Measurements from ENCODE around the gene WDR73. TPM values are rescaled to one million over a fixed set of nuclear protein-coding genes. Genes with fewer than 3 reads are reported as not detected.

The WDR73 gene
- total RNA-seq, 1 experiment from 2014 or later, result 35.6 TPM

DNA sequence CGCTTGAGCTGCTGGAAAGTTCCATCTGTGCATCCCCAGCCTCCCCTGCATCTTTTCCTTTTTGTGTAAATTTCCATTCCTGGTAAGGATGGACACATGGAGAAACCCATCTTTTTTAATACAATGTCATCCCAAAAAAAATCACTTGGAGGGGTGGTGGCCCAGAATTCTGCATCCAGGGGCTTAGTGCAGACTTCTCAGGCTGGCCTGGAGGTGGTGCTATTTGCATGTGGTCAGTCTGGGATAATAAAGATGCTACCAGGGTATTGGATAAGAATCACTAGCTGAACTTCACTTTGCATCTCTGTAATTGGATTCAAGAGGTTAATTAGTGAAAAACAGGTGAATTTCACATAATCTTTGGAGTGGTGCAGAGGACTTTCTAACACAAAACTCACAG, 55.1 kb downstream of the WDR73 start:
- POLR2A ChIA-PET, result interaction anchor here (0.8 to 1.8 kb wide), 2 partner anchors 20 to 279 kb away, joined by 3 read pairs; no protein-coding TSS in a partner anchor

DNA sequence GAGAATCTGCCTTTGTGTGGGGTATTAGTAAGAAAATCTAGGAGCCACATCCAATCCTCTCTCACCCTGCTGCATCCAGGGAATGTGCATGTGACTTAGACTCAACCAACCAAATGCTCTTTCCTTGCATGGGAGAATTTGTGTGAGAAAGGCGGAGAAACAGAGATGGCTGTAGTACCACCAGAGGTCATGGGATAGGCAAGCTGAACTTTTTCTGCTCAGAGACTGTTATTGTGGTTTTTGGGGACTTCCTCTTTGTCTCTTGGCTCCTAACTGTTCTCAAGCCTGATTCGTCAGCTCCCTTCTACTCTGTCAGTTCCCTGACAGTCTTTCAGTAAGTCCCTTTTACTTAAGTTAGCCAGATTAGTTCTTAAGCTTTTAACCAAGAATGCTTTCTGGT, 55.8 kb downstream of the WDR73 start:
- H3K27me3 ChIP-seq (ENCODE audit: insufficient read depth, low read length), result no peaks in the 10 kb centered on the region
- H4K20me1 ChIP-seq (ENCODE audit: insufficient read depth), result no peaks in the 10 kb centered on the region
- H3K9me3 ChIP-seq (ENCODE audit: control insufficient read depth in 1 of 2, insufficient read depth in 1 of 2, low read depth in 1 of 2, low read length in 2 of 2), result no peaks in the 10 kb centered on the region
- H3K27ac ChIP-seq (ENCODE audit: low read depth, low read length), result no peak overlapping the region
- ChIA-PET POLR2A (interaction anchor here (1.8 kb wide), 1 partner anchor 280 kb away, joined by 3 read pairs; no protein-coding TSS in a partner anchor), CTCF (interaction anchor here (0.8 to 1.7 kb wide), 7 partner anchors 10 to 407 kb away, joined by 3 to 12 read pairs (median 3); no protein-coding TSS in a partner anchor), RAD21 (ENCODE audit: low non-redundant PET in 1 of 2, low total read pairs in 2 of 2, uncharacterized antibody in 2 of 2, unreplicated experiment in 2 of 2) (no interaction called here)
- peaks cover 7% of the 10 kb centered on the region; the same call in 1 of the 2 replicates for H3K79me2 ChIP-seq (ENCODE audit: insufficient read depth, low read length)
- DNase-seq (ENCODE audit: low read depth, low spot score) (no peak), ATAC-seq (no peak)
- H3K9me2 ChIP-seq (ENCODE audit: insufficient read depth), result no peaks in the 10 kb centered on the region
- intact Hi-C loops (cut with micrococcal nuclease), result loop anchor here (2.0 to 10.0 kb wide), 4 partner anchors 34 to 449 kb away; no protein-coding TSS in a partner anchor
- H3K9ac ChIP-seq (ENCODE audit: low read length), result no peak overlapping the region
- peaks cover 2 to 11% of the 10 kb centered on the region in 2 experiments for H3K4me1 ChIP-seq (ENCODE audit: control insufficient read depth in 1 of 2, insufficient read depth in 2 of 2, low read length in 2 of 2)
- H2AFZ ChIP-seq (ENCODE audit: low read depth, low read length, poor library complexity, severe bottlenecking), result no peak overlapping the region
- H3K36me3 ChIP-seq (ENCODE audit: control insufficient read depth in 1 of 2, insufficient read depth in 2 of 2, low read length in 2 of 2), result no peaks in the 10 kb centered on the region
- no peak overlapping the region for H3K4me2 ChIP-seq (ENCODE audit: low read length)
- BruUV-seq (replicated peaks), result no TSS peak
- H3K4me3 ChIP-seq (replicated peaks in 1 of 2; ENCODE audit: low read depth in 1 of 2, low read length in 2 of 2), result no peak overlapping the region
- TF ChIP-seq SP1 (IDR thresholded peaks at IDR 0.05; ENCODE audit: low read depth) (no peak), POLR2A (IDR thresholded peaks at IDR 0.05; ENCODE audit: borderline replicate concordance, extremely low read depth, insufficient read depth, insufficient read length) (no peak), FOSL1 (IDR thresholded peaks at IDR 0.05; ENCODE audit: low read depth) (no peak), ZFX (IDR thresholded peaks at IDR 0.05) (no peak), ELF1 (IDR thresholded peaks at IDR 0.05; ENCODE audit: borderline replicate concordance, low read depth) (no peak), EZH2 (IDR thresholded peaks at IDR 0.05) (no peak), POLR2AphosphoS5 (IDR thresholded peaks at IDR 0.05; ENCODE audit: low read depth, low read length) (no peak), SRF (IDR thresholded peaks at IDR 0.05; ENCODE audit: low read depth) (no peak)

More for the DNA sequence above, 55.1 kb downstream of the WDR73 start:
- peaks cover 7% of the 10 kb centered on the region; the same call in 1 of the 2 replicates for H3K79me2 ChIP-seq (ENCODE audit: insufficient read depth, low read length)
- H3K27ac ChIP-seq (ENCODE audit: low read depth, low read length), result no peak overlapping the region
- ATAC-seq (peak; percentile 25; the same call in 1 of the 2 replicates), DNase-seq (ENCODE audit: low read depth, low spot score) (peak; percentile 44)
- H3K9me3 ChIP-seq (ENCODE audit: control insufficient read depth in 1 of 2, insufficient read depth in 1 of 2, low read depth in 1 of 2, low read length in 2 of 2), result no peaks in the 10 kb centered on the region
- peaks cover 0 to under 1% of the 10 kb centered on the region in 2 experiments; a peak in 1 of 4 replicates for H3K36me3 ChIP-seq (ENCODE audit: control insufficient read depth in 1 of 2, insufficient read depth in 2 of 2, low read length in 2 of 2)
- CTCF ChIA-PET, result interaction anchor here (0.6 to 1.7 kb wide), 12 partner anchors 11 to 445 kb away, joined by 3 to 12 read pairs (median 4); no protein-coding TSS in a partner anchor
- peaks cover 2 to 11% of the 10 kb centered on the region in 2 experiments for H3K4me1 ChIP-seq (ENCODE audit: control insufficient read depth in 1 of 2, insufficient read depth in 2 of 2, low read length in 2 of 2)
- intact Hi-C loops (cut with micrococcal nuclease), result loop anchor here (2.0 to 10.0 kb wide), 4 partner anchors 33 to 448 kb away; no protein-coding TSS in a partner anchor
- BruUV-seq (replicated peaks), result no TSS peak
- RAD21 ChIA-PET (ENCODE audit: low non-redundant PET in 1 of 2, low total read pairs in 2 of 2, uncharacterized antibody in 2 of 2, unreplicated experiment in 2 of 2), result interaction anchor here (0.6 kb wide), 2 partner anchors 28 to 109 kb away, joined by 3 to 9 read pairs; no protein-coding TSS in a partner anchor
- H4K20me1 ChIP-seq (ENCODE audit: insufficient read depth), result no peaks in the 10 kb centered on the region
- TF ChIP-seq, protein P1, sequence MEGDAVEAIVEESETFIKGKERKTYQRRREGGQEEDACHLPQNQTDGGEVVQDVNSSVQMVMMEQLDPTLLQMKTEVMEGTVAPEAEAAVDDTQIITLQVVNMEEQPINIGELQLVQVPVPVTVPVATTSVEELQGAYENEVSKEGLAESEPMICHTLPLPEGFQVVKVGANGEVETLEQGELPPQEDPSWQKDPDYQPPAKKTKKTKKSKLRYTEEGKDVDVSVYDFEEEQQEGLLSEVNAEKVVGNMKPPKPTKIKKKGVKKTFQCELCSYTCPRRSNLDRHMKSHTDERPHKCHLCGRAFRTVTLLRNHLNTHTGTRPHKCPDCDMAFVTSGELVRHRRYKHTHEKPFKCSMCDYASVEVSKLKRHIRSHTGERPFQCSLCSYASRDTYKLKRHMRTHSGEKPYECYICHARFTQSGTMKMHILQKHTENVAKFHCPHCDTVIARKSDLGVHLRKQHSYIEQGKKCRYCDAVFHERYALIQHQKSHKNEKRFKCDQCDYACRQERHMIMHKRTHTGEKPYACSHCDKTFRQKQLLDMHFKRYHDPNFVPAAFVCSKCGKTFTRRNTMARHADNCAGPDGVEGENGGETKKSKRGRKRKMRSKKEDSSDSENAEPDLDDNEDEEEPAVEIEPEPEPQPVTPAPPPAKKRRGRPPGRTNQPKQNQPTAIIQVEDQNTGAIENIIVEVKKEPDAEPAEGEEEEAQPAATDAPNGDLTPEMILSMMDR (IDR thresholded peaks at IDR 0.05 in 2 of 3, conservative IDR thresholded peaks at IDR 0.05 in 1 of 3; ENCODE audit: borderline replicate concordance in 1 of 3, insufficient read depth in 1 of 3, low read depth in 2 of 3, low read length in 2 of 3), result peak; percentile 76 to 86 (median 76); a peak in 5 of 6 replicates
- TF ChIP-seq RAD21 (IDR thresholded peaks at IDR 0.05; ENCODE audit: low read depth) (peak; percentile 88), CBX3 (IDR thresholded peaks at IDR 0.05; ENCODE audit: low read depth) (no peak), CEBPB (IDR thresholded peaks at IDR 0.05; ENCODE audit: low read depth) (no peak), EGR1 (IDR thresholded peaks at IDR 0.05; ENCODE audit: low read depth) (no peak), POLR2AphosphoS5 (IDR thresholded peaks at IDR 0.05; ENCODE audit: low read depth, low read length) (no peak)
- H3K4me3 ChIP-seq (replicated peaks in 1 of 2; ENCODE audit: low read depth in 1 of 2, low read length in 2 of 2), result no peak overlapping the region
- H2AFZ ChIP-seq (ENCODE audit: low read depth, low read length, poor library complexity, severe bottlenecking), result no peak overlapping the region
- no peaks in the 10 kb centered on the region for H3K27me3 ChIP-seq (ENCODE audit: insufficient read depth, low read length)
- no peak overlapping the region for H3K4me2 ChIP-seq (ENCODE audit: low read length)
- H3K9me2 ChIP-seq (ENCODE audit: insufficient read depth), result no peaks in the 10 kb centered on the region
- no peak overlapping the region for H3K9ac ChIP-seq (ENCODE audit: low read length)
